ENCODE measurements around the gene UNCX.
"Not testable (repeated sequence)": the region's sequence is repeated elsewhere in the genome, so short reads cannot be mapped to it uniquely, and the experiment has no call there.

UNCX gene

DNA sequence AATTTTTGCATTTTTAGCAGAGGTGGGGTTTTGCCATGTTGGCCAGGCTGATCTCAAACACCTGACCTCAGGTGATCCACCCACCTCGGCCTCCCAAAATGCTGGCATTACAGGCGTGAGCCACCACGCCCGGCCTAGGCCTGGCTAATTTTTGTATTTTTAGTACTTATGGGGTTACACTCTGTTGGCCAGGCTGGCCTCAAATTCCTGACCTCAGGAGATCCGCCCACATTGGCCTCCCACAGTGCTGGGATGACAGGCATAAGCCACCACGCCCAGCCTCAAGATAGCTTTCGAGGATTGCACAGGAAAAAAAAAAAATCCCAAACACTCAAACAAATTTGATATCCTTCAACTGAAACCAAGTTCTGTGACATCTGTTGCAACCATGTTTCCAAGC is 26.9 kb upstream of the UNCX start:
- peaks cover 13% of the 10 kb centered on the region for H3K27me3 Mint-ChIP-seq
- not testable (repeated sequence) for H3K27ac Mint-ChIP-seq; DNase-seq (ENCODE audit: low spot score in 2 of 2); H3K4me1 Mint-ChIP-seq; H3K4me3 Mint-ChIP-seq; H3K9me3 Mint-ChIP-seq; H3K36me3 Mint-ChIP-seq; ATAC-seq (ENCODE audit: low read depth)

DNA sequence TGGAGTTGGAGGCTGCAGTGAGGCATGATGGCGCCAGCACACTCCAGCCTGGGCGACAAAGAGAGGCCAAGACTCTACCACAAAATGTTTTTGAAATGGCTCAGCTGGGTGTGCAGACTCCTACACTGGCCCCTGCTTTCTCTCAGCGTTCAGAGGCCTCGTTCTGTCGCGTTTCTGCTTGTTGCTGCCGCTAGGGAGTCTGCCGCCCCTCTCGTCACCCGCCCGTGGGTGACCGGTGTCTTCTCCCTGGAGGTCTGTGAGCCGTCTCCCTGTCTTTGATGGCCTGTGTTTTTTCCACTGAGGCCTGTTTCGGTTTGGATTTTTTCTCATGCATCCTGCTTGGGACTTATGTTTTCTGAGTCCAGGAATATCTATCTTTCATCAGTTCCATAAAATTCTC is 23.6 kb upstream of the UNCX start:
- Mint-ChIP-seq H3K4me3 (no peak overlapping the region), H3K9me3 (no peaks in the 10 kb centered on the region), H3K27ac (no peak overlapping the region), H3K27me3 (peaks cover 10% of the 10 kb centered on the region), H3K4me1 (no peaks in the 10 kb centered on the region), H3K36me3 (no peaks in the 10 kb centered on the region)
- no peak for ATAC-seq (ENCODE audit: low read depth)
- no peak for DNase-seq (ENCODE audit: low spot score in 2 of 2)

DNA sequence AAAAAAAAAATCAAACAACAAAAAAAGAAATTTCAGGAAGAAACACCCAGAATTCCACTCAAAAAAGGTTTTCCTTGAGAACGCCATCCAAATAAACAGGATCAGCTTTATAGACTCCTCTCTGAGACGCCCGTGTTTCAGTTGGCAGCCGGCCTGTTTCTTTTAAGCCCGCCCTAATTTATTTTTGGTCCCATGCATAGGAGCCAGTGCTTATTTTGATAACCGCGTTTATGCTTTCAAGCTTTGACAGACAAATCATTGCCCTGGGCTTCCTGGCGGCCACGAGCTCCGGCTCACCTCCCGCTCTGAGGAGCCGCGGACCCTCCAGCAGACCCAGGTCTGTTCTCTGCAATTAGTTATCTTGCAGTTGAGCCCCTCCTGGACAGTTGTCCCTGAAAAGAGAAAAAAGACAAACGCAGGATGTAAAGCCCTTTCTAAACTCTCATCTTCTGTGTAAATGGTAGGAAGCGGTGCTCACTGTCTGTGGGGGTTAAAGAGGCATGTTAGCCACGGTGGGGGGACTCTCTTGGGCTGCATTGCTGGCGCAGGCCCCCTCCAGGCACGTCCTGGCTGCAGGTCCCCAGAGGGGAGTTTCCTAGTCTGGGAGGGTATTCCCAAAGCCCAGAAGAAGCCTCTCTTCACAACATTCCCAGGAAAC is 22.2 kb upstream of the UNCX start:
- Mint-ChIP-seq H3K4me1 (no peaks in the 10 kb centered on the region), H3K9me3 (no peaks in the 10 kb centered on the region), H3K27me3 (peaks cover 10% of the 10 kb centered on the region), H3K36me3 (no peaks in the 10 kb centered on the region), H3K27ac (no peak overlapping the region), H3K4me3 (no peak overlapping the region)
- ATAC-seq (ENCODE audit: low read depth) = no peak
- no peak for DNase-seq (ENCODE audit: low spot score in 2 of 2)

DNA sequence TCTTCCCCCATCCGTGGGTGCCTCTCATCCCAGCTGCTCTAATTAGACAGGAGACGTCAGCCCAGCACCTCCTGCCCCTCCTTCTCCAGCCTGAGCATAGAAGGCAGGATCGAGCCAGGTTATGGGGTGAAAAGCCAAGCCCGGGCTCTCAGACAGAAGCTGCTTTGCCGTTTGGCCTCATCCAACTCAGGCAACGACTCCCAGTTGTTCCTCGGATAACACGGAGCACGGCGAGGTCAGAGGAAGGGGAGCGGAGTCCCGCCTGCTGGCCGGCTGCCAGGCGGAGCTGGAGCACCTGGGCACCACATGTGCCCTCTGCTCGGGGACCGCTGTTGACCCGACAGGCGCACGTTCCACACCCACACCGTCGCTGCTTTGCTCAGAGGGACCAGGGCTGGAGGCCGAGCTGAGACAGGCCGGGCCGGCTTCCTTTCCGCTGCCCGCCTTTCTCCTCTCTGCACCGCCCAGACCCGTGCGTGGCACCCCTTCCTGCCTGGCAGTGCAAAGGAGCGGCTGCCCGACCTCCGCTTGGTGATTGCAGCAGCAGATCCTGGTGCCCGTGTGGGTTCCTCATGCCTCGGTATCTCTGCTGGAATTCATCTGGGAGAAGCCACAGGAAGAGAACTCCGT is 21.6 kb upstream of the UNCX start:
- H3K9me3 Mint-ChIP-seq = no peaks in the 10 kb centered on the region
- DNase-seq (ENCODE audit: low spot score in 2 of 2) = no peak
- no peak overlapping the region for H3K4me3 Mint-ChIP-seq
- no peaks in the 10 kb centered on the region for H3K36me3 Mint-ChIP-seq
- peaks cover 10% of the 10 kb centered on the region for H3K27me3 Mint-ChIP-seq
- no peaks in the 10 kb centered on the region for H3K4me1 Mint-ChIP-seq
- H3K27ac Mint-ChIP-seq = no peak overlapping the region
- no peak for ATAC-seq (ENCODE audit: low read depth)

DNA sequence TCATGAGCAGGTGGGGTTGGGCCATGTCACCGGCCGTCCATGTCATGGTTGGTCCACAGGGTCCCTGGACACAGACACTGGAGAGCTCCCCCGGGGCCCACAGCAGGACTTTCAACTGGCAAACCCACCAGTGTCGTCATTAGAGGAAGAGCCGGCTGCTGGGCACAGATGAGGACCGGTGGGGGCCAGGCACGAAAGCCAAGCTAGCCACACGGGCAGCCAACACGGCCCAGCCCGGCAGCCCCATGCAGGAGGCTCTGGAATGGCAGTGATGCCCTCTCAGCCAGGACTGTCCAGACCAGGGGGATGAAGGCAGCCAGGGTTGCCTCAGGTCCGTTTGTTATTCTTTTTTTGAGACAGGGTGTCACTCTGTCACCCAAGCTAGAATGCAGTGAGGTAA is 21.1 kb upstream of the UNCX start:
- ATAC-seq (ENCODE audit: low read depth) (no peak), DNase-seq (ENCODE audit: low spot score in 2 of 2) (no peak)
- H3K9me3 Mint-ChIP-seq = no peaks in the 10 kb centered on the region
- no peaks in the 10 kb centered on the region for H3K36me3 Mint-ChIP-seq
- H3K27me3 Mint-ChIP-seq = peaks cover 10% of the 10 kb centered on the region
- H3K4me3 Mint-ChIP-seq = no peak overlapping the region
- H3K27ac Mint-ChIP-seq = no peak overlapping the region
- H3K4me1 Mint-ChIP-seq = no peaks in the 10 kb centered on the region

DNA sequence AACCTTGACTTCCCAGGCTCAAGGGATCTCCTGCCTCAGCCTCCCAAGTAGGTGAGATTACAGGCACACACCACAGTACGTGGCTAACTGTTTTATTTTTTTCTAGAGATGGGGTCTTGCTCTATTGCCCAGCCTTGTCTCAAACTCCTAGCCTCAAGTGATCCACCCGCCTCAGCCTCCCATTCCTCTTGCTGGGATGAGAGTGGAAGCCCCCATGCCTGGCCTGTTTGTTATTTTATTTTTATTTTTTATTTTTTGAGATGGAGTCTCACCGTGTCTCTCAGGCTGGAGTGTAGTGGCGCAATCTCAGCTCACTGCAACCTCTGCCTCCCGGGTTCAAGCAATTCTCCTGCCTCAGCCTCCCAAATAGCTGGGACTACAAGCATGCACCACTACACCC is 20.6 kb upstream of the UNCX start:
- not testable (repeated sequence) for DNase-seq (ENCODE audit: low spot score in 2 of 2); H3K4me1 Mint-ChIP-seq; H3K4me3 Mint-ChIP-seq; ATAC-seq (ENCODE audit: low read depth); H3K36me3 Mint-ChIP-seq; H3K9me3 Mint-ChIP-seq; H3K27ac Mint-ChIP-seq
- peaks cover 12% of the 10 kb centered on the region for H3K27me3 Mint-ChIP-seq

DNA sequence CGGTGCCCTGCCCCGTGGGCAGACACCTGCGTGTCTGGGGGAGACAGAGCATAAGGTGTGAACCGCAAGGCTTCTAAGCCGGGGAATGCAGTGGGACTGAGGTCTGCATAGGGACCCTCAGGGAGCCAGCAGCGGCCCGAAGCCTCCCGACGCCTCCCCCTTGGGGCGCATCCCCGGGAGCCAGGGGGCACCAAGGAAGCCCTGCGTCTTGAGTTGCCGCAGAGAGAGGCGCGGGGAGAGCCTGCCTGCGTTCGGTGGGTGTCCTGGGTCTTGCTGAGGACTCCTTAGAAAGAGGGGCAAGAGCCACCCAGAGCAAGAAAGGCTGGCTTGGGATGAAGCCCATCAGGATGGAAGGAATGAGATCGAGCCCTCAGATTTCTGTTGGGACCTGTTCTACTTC is 18.2 kb upstream of the UNCX start:
- Mint-ChIP-seq H3K27me3 (peaks cover 11% of the 10 kb centered on the region), H3K36me3 (peaks cover 6% of the 10 kb centered on the region), H3K27ac (no peak overlapping the region), H3K4me3 (no peak overlapping the region), H3K4me1 (no peaks in the 10 kb centered on the region), H3K9me3 (peaks cover 4% of the 10 kb centered on the region)
- DNase-seq (ENCODE audit: low spot score in 2 of 2) (no peak), ATAC-seq (ENCODE audit: low read depth) (no peak)

DNA sequence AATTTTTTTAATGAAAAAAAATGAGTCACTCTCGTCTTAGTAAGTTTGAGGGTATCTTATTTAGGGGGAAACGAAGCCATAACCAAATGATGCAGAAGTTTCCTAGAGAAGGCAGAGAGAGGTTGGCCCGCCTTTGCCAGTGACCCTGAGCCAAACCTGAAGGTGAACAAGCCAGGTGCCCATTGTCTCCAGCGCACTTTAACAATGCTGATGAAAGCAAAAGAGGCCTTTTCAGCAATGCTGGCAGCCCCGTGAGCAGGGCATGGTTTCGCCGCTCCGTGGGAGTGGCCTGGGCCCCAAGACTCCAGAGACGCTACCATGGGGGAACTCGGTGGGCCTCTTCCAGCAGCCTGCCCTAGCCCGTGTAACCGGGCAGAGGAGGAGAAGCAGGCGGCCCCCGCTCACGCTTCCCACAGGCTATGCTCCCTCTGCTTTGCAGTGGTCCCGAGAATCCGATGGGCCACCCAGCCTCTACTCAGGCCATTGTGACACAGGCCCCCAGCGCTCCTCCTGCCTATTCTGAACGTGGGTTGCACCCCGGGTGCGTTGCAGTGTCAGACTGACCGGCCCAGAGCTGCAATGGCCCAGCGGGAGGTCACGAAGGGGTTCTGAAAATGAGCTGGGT is 14.0 kb upstream of the UNCX start:
- H3K27ac Mint-ChIP-seq = no peak overlapping the region
- peaks cover 16% of the 10 kb centered on the region for H3K27me3 Mint-ChIP-seq
- peaks cover 6% of the 10 kb centered on the region for H3K36me3 Mint-ChIP-seq
- ATAC-seq (ENCODE audit: low read depth) (no peak), DNase-seq (ENCODE audit: low spot score in 2 of 2) (no peak)
- no peaks in the 10 kb centered on the region for H3K4me1 Mint-ChIP-seq
- peaks cover 4% of the 10 kb centered on the region for H3K9me3 Mint-ChIP-seq
- H3K4me3 Mint-ChIP-seq = no peak overlapping the region

DNA sequence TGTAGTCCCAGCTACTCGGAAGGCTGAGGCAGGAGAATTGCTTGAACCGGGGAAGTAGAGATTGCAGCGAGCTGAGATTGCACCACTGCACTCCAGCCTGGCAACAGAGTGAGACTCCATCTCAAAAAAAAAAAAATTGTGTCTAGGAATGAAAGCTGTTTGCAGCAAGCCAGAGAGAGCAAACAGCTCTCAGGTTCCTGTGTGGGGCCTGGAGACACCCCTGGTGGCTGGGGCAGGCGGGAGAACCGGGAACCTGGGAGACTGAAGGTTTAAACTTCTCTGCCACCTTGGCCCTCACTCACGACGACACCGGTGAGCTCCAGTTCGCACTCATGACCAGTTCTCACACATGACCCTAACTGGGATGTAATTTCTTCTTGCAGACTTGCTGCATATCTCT is 13.2 kb upstream of the UNCX start:
- no peak overlapping the region for H3K4me3 Mint-ChIP-seq
- peaks cover 4% of the 10 kb centered on the region for H3K9me3 Mint-ChIP-seq
- peaks cover 18% of the 10 kb centered on the region for H3K27me3 Mint-ChIP-seq

DNA sequence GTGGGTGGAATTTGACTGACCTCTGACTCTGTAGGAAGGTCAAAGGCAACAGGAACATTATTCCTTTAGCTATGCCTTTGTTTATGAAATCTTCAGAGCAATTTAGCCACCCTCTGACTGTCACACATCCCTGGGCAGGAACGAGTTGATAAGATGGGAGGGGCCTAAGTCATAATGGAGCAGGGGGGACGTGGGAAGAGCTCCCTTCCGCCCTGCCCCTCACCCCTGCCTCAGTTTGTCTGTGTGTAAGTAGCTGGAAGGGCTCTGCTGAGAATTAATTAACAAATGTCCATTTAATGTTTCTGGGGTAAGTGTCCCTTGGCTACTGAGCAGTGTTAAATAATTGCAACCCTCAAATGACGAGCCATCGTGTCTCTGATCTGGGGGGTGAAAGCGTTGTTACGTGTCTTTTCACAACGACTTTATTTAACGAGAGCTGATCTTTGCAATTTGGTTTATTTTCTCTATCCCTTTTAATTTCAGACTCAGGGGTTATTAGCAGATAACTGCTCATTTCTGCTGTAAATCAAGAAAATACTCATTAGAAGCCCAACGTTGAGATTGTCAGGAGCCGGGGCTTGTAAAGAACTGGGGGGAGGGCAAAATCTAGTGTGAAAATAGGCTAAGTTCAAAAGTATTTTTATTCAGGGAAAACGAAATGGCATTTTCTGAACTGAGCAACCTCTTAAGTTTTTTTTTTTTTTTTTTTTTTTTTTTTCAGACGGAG is 12.5 kb upstream of the UNCX start:
- Mint-ChIP-seq H3K27me3 (peaks cover 23% of the 10 kb centered on the region), H3K9me3 (peaks cover 4% of the 10 kb centered on the region), H3K4me3 (no peak overlapping the region), H3K36me3 (peaks cover 6% of the 10 kb centered on the region), H3K27ac (no peak overlapping the region), H3K4me1 (no peaks in the 10 kb centered on the region)
- ATAC-seq (ENCODE audit: low read depth) = no peak
- DNase-seq (ENCODE audit: low spot score in 2 of 2) = no peak

More for the DNA sequence above, 13.2 kb upstream of the UNCX start:
- Mint-ChIP-seq H3K4me1 (no peaks in the 10 kb centered on the region), H3K27ac (no peak overlapping the region), H3K36me3 (peaks cover 6% of the 10 kb centered on the region)
- ATAC-seq (ENCODE audit: low read depth) (no peak), DNase-seq (ENCODE audit: low spot score in 2 of 2) (no peak)

DNA sequence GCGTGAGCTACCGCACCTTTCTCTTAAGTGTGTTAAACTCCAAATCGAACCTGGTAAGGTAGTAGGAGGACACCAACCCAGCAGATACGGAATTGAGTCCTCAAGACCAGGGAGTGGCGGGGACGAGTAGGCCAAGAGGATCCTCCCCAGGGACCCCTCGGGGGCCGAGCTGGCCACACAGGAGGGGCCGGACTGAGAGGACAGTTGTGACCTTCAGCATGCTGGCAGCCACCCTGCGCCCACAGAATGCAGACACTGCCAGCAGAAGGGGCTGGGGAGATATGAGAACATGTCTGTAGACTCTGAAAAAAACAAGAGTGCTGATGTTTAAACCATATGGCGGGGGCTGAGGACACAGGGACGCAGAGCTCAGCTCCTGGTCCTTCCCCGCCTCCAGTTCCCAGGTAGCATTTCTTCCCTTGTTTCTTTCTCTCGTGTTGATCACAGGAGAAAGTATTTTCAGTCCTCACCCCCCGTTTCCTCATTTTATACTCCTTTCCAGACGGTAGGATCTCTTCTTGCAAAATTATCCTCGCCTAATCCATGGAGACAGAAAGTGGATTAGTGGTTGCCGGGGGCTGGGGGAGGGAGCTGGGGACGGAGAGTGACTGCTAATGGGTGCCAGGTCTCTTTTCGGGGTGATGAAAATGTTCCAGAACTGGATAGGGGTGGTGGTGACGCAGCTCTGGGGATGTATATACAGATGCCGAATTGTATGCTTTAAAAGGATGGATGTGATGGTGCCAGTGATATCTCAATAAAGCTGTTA is 11.5 kb upstream of the UNCX start:
- no peaks in the 10 kb centered on the region for H3K4me1 Mint-ChIP-seq
- H3K27ac Mint-ChIP-seq = no peak overlapping the region
- no peak for DNase-seq (ENCODE audit: low spot score in 2 of 2)
- H3K9me3 Mint-ChIP-seq = peaks cover 4% of the 10 kb centered on the region
- H3K36me3 Mint-ChIP-seq = peaks cover 6% of the 10 kb centered on the region
- no peak overlapping the region for H3K4me3 Mint-ChIP-seq
- no peak for ATAC-seq (ENCODE audit: low read depth)
- H3K27me3 Mint-ChIP-seq = peaks cover 24% of the 10 kb centered on the region

DNA sequence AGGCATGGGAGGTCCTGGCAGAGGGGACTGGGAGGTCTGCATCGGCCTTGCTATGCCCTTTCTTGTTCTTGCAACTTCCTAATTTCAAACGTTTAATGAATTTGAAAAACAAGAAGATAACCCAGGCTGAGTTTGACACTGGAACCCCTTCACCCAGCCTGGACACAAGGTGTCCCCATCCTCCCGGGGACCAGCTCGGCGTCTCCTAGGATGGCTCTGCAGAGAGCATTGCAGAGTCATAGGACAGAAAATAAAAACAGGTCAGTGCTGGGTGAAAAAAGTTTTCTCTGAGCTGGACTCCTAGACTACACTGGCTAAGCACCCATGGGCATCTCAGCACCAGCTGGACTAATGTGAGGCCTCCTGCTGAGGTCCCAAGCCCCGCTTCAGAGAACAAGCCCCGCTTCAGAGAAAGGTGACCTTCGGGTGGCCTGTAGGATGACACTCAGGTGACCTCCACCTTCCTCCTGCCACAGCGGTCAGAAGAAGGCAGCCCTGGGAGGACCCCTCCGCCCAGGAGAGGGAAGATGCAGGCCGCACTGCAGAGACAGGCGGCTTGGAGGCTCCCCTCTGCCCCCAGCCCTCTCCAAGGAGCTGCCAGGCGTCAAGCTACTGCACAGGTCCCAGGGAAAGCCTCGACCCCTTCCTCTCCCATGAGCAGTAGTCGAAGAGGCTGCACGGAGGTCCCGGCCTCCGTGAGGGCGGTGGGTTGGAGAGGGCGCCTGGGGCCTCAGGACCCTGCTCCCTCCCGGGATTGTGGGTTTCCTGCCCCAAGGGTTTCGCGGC is 9.3 kb upstream of the UNCX start:
- Mint-ChIP-seq H3K9me3 (no peaks in the 10 kb centered on the region), H3K4me3 (no peak overlapping the region), H3K36me3 (no peaks in the 10 kb centered on the region), H3K27ac (no peak overlapping the region), H3K4me1 (peaks cover 2% of the 10 kb centered on the region), H3K27me3 (peaks cover 23% of the 10 kb centered on the region)
- ATAC-seq (ENCODE audit: low read depth) (no peak), DNase-seq (ENCODE audit: low spot score in 2 of 2) (peak in 1 of 2 donors; percentile 12)

DNA sequence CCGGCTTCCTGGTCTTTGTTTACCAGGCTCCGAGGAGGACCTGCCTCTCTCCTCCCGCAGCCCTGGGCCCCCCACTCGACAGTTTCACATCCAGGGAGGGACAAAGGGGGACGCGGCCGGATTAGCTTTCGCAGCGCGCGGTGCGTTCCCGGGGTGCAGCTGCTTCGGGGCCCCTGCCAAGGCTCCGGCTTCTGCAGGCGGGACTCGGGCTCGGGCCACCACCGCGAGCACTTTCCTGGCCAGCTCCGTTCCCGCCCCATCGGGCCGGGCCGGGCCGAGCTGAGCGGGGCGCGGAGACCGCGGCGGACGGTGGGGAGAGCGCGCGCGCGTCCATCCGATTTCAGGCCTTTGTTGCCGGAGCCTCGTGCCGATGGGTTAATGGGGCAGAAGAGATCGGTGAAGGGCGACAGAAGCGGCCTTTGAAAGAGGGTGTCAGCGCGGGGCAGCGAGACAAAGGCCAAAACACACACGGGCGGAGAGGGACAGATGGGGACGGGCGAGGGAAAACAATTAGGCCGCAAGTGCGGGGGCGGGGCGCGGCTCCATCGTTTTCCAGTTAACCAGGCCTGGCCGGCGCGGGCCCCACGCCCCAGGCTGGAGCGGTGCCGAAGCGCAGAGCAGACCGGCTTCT is 8.5 kb upstream of the UNCX start:
- Mint-ChIP-seq H3K4me1 (peaks cover 2% of the 10 kb centered on the region), H3K9me3 (no peaks in the 10 kb centered on the region), H3K36me3 (no peaks in the 10 kb centered on the region), H3K27me3 (peaks cover 23% of the 10 kb centered on the region), H3K4me3 (no peak overlapping the region), H3K27ac (peak overlapping the region; percentile 68)
- ATAC-seq (ENCODE audit: low read depth) (no peak), DNase-seq (ENCODE audit: low spot score in 2 of 2) (peak in 1 of 2 donors; percentile 13)
